Measurements from ENCODE around the gene SLC25A53.
"Not testable (repeated sequence)": the region's sequence is repeated elsewhere in the genome, so short reads cannot be mapped to it uniquely, and the experiment has no call there.

The SLC25A53 gene

GRCh38 chrX:104075778-104076445 is 80.9 kb downstream of the SLC25A53 start, which contains the start of gene TMSB15C:
TMSB15C (minus strand) TSS chrX:104076236.
- not testable (repeated sequence) for DNase-seq (ENCODE audit: low read depth in 2 of 2)

- DNase-seq (ENCODE audit: low read depth in 2 of 2) = not testable (repeated sequence)
Measured at GRCh38 chrX:104062636-104063035, 94.2 kb downstream of the SLC25A53 start.

- not testable (repeated sequence) for DNase-seq (ENCODE audit: low read depth in 2 of 2)
Measured at GRCh38 chrX:104054956-104055355, 101.9 kb downstream of the SLC25A53 start.

Data from fibroblast of skin of left quadriceps (primary cell).